Fibroblast of lung (primary cell): ENCODE data around the gene PTCH2.

Experiments
- CTCF ChIP-seq, 2 donors: IDR thresholded peaks in 1 of 2; conservative IDR thresholded peaks in 1 of 2; 1 replicate in 1 of 2; 2 replicates in 1 of 2; pipeline ENCODE4 v1.5.1; 2011 to 2012; ENCODE audit warnings: low read length in 2 of 2, control low read depth in 1 of 2, inconsistent platforms in 1 of 2, low read depth in 1 of 2, mild to moderate bottlenecking in 1 of 2
- EZH2 ChIP-seq: IDR thresholded peaks from 2 replicates; pipeline ENCODE4 v1.5.1; 2012; ENCODE audit warnings: low read length, control low read depth, mild to moderate bottlenecking; ENCODE audit errors: missing control alignments

GRCh38 chr1:44851308-44851707 is 8.3 kb upstream of the PTCH2 start:
- TF ChIP-seq EZH2: no peak
- TF ChIP-seq CTCF (conservative IDR thresholded peaks at IDR 0.05 in 1 of 2, IDR thresholded peaks at IDR 0.05 in 1 of 2; ENCODE audit: low read depth in 1 of 2, low read length in 2 of 2): no peak
